Putamen (tissue), 1 donor: Measurements from ENCODE around the gene OOSP3.
"Not testable (repeated sequence)": the region's sequence is repeated elsewhere in the genome, so short reads cannot be mapped to it uniquely, and the experiment has no call there.

ENCODE experiments used
- DNase-seq: peaks from one replicate; pipeline ENCODE4 v3.0.0-alpha.2; 2016; ENCODE audit warnings: low spot score

OOSP3 gene

GRCh38 chr11:59878575-59878974, at the start of gene OOSP3:
Gene OOSP3, plus strand, starts transcription at chr11:59878782. Its CDS starts 27 bp downstream, at chr11:59878809.
- no peak for DNase-seq

GRCh38 chr11:59829358-59829757, 49.2 kb upstream of the OOSP3 start:
- DNase-seq = no peak

GRCh38 chr11:59833602-59834001, 45.0 kb upstream of the OOSP3 start:
- DNase-seq = no peak

- no peak for DNase-seq
Measured at GRCh38 chr11:59839615-59840014, 39.0 kb upstream of the OOSP3 start.

- no peak for DNase-seq
Measured at GRCh38 chr11:59841514-59841913, 37.1 kb upstream of the OOSP3 start.

GRCh38 chr11:59842316-59842715, 36.3 kb upstream of the OOSP3 start:
- DNase-seq = no peak

GRCh38 chr11:59845399-59845798, 33.2 kb upstream of the OOSP3 start, which contains the start of gene CBLIF:
Gene CBLIF, minus strand, starts transcription at chr11:59845499. Its CDS starts 46 bp downstream, at chr11:59845453.
- no peak for DNase-seq

GRCh38 chr11:59846556-59846955, 32.0 kb upstream of the OOSP3 start:
- DNase-seq = no peak

- no peak for DNase-seq
Measured at GRCh38 chr11:59847626-59848025, 31.0 kb upstream of the OOSP3 start.

GRCh38 chr11:59848439-59848838, 30.1 kb upstream of the OOSP3 start:
- not testable (repeated sequence) for DNase-seq

GRCh38 chr11:59849129-59849528, 29.5 kb upstream of the OOSP3 start:
- DNase-seq = no peak

- not testable (repeated sequence) for DNase-seq
Measured at GRCh38 chr11:59849551-59849950, 29.0 kb upstream of the OOSP3 start.

- not testable (repeated sequence) for DNase-seq
Measured at GRCh38 chr11:59851416-59851815, 27.2 kb upstream of the OOSP3 start.

- no peak for DNase-seq
Measured at GRCh38 chr11:59854871-59855270, 23.7 kb upstream of the OOSP3 start.

GRCh38 chr11:59857439-59858434, 20.8 kb upstream of the OOSP3 start:
- no peak for DNase-seq

- DNase-seq = no peak
Measured at GRCh38 chr11:59859673-59860072, 18.9 kb upstream of the OOSP3 start.

- no peak for DNase-seq
Measured at GRCh38 chr11:59862252-59862651, 16.3 kb upstream of the OOSP3 start.

GRCh38 chr11:59865031-59865430, 13.6 kb upstream of the OOSP3 start:
- DNase-seq = no peak

GRCh38 chr11:59866397-59866796, 12.2 kb upstream of the OOSP3 start, which contains the start of gene TCN1:
Gene TCN1, minus strand, starts transcription at chr11:59866487. Its CDS starts 17 bp downstream, at chr11:59866470.
- no peak for DNase-seq

GRCh38 chr11:59866836-59867235, 11.7 kb upstream of the OOSP3 start:
- no peak for DNase-seq

- DNase-seq = no peak
Measured at GRCh38 chr11:59867946-59868345, 10.6 kb upstream of the OOSP3 start.

- DNase-seq = no peak
Measured at GRCh38 chr11:59872076-59872475, 6.5 kb upstream of the OOSP3 start.

GRCh38 chr11:59875856-59876519, 2.6 kb upstream of the OOSP3 start:
- no peak for DNase-seq
